ENCODE data around the gene FOXL2. TPM values are rescaled to one million over a fixed set of nuclear protein-coding genes. Genes with fewer than 3 reads are reported as not detected.

FOXL2 gene
- total RNA-seq, 4 donors from 2014 or later: not detected

GRCh38 chr3:138908846-138909245 lies 38.1 kb downstream of the FOXL2 start:
- DNase-seq (no peak), ATAC-seq (no peak)
- Histone ChIP-seq H3K9me3 (no peaks in the 10 kb centered on the region), H3K27ac (no peak overlapping the region), H3K36me3 (no peaks in the 10 kb centered on the region), H3K27me3 (no peaks in the 10 kb centered on the region), H3K4me1 (no peaks in the 10 kb centered on the region), H3K4me3 (no peak overlapping the region)
- in situ Hi-C loops (cut with MboI; ENCODE audit: low sequenced_read_pairs in 4 of 4) (loop anchor here in 3 of 4 donors (25.0 kb wide), 2 partner anchors 497 to 572 kb away; partner anchors contain the start of genes MRAS (in 1 of the 3) and NME9 (in 1 of the 3)), intact Hi-C loops (cut with DNase I; ENCODE audit: low total_unique reads) (no loop called here)
- no peak for TF ChIP-seq POLR2A (IDR thresholded peaks at IDR 0.05)
- no peak for TF ChIP-seq CTCF (IDR thresholded peaks at IDR 0.05 in 4 of 5, conservative IDR thresholded peaks at IDR 0.05 in 1 of 5)

- intact Hi-C loops (cut with DNase I; ENCODE audit: low total_unique reads): no loop called here
- ATAC-seq (no peak), DNase-seq (no peak)
- Histone ChIP-seq H3K27me3 (no peaks in the 10 kb centered on the region), H3K4me3 (no peak overlapping the region), H3K27ac (no peak overlapping the region), H3K36me3 (no peaks in the 10 kb centered on the region), H3K9me3 (no peaks in the 10 kb centered on the region), H3K4me1 (no peaks in the 10 kb centered on the region)
- in situ Hi-C loops (cut with MboI; ENCODE audit: low sequenced_read_pairs in 4 of 4): loop anchor here in 3 of 4 donors (25.0 kb wide), 2 partner anchors 495 to 570 kb away; partner anchors contain the start of genes MRAS (in 1 of the 3) and NME9 (in 1 of the 3)
- TF ChIP-seq CTCF (IDR thresholded peaks at IDR 0.05 in 4 of 5, conservative IDR thresholded peaks at IDR 0.05 in 1 of 5): no peak
- TF ChIP-seq POLR2A (IDR thresholded peaks at IDR 0.05): no peak
Observed at GRCh38 chr3:138907539-138907938, 39.4 kb downstream of the FOXL2 start.

- DNase-seq (no peak), ATAC-seq (no peak)
- H3K4me1 ChIP-seq: peaks cover 0 to 8% of the 10 kb centered on the region in 2 donors
- no peak for TF ChIP-seq POLR2A (IDR thresholded peaks at IDR 0.05)
- TF ChIP-seq CTCF (IDR thresholded peaks at IDR 0.05 in 4 of 5, conservative IDR thresholded peaks at IDR 0.05 in 1 of 5): no peak
- no peak overlapping the region for H3K27ac ChIP-seq
- intact Hi-C loops (cut with DNase I; ENCODE audit: low total_unique reads): no loop called here
- H3K36me3 ChIP-seq: no peaks in the 10 kb centered on the region
- no peaks in the 10 kb centered on the region for H3K9me3 ChIP-seq
- H3K27me3 ChIP-seq: no peaks in the 10 kb centered on the region
- no peak overlapping the region for H3K4me3 ChIP-seq
- in situ Hi-C loops (cut with MboI; ENCODE audit: low sequenced_read_pairs in 4 of 4): loop anchor here in 3 of 4 donors (25.0 kb wide), 2 partner anchors 490 to 565 kb away; partner anchors contain the start of genes MRAS (in 1 of the 3) and NME9 (in 1 of the 3)
Observed at GRCh38 chr3:138902171-138902570, 44.8 kb downstream of the FOXL2 start.

GRCh38 chr3:138901567-138901966 lies 45.4 kb downstream of the FOXL2 start:
- Histone ChIP-seq H3K36me3 (no peaks in the 10 kb centered on the region), H3K9me3 (no peaks in the 10 kb centered on the region), H3K4me1 (peaks cover 0 to 8% of the 10 kb centered on the region in 2 donors), H3K27ac (no peak overlapping the region), H3K4me3 (no peak overlapping the region), H3K27me3 (no peaks in the 10 kb centered on the region)
- in situ Hi-C loops (cut with MboI; ENCODE audit: low sequenced_read_pairs in 4 of 4) (loop anchor here in 3 of 4 donors (25.0 kb wide), 2 partner anchors 489 to 564 kb away; partner anchors contain the start of genes MRAS (in 1 of the 3) and NME9 (in 1 of the 3)), intact Hi-C loops (cut with DNase I; ENCODE audit: low total_unique reads) (no loop called here)
- ATAC-seq (no peak), DNase-seq (no peak)
- TF ChIP-seq CTCF (IDR thresholded peaks at IDR 0.05 in 4 of 5, conservative IDR thresholded peaks at IDR 0.05 in 1 of 5) (no peak), POLR2A (IDR thresholded peaks at IDR 0.05) (no peak)

All from gastrocnemius medialis (tissue), 4 donors.